ENCODE measurements around the gene CCDC102B.

GRCh38 chr18:68965817-68966216 is 167.9 kb downstream of the CCDC102B start:
- TF ChIP-seq JUNB (IDR thresholded peaks at IDR 0.05; ENCODE audit: unreplicated experiment) (no peak), POLR2AphosphoS5 (IDR thresholded peaks at IDR 0.05; ENCODE audit: low read depth) (no peak), NANOG (IDR thresholded peaks at IDR 0.05; ENCODE audit: borderline replicate concordance) (no peak), EZH2 (IDR thresholded peaks at IDR 0.05; ENCODE audit: low read depth, unreplicated experiment) (no peak)
